GM12892 (cell line): Measurements from ENCODE around the gene AP3D1.

Experiments
- POLR2A ChIP-seq: IDR thresholded peaks from 2 replicates; pipeline ENCODE4 v1.6.1; 2011; ENCODE audit warnings: low read depth, low read length, control low read depth
- POLR2AphosphoS5 ChIP-seq: IDR thresholded peaks from 2 replicates; pipeline ENCODE4 v1.6.1; 2011; ENCODE audit warnings: low read depth, low read length, control low read depth

- TF ChIP-seq POLR2AphosphoS5 (no peak), POLR2A (no peak)
Observed at GRCh38 chr19:2132191-2132590, 19.2 kb downstream of the AP3D1 start.
